Measurements from ENCODE around the gene KLHL21.

GRCh38 chr1:6601923-6602668 lies 573 bp downstream of the KLHL21 start:
- TF ChIP-seq, protein P1, sequence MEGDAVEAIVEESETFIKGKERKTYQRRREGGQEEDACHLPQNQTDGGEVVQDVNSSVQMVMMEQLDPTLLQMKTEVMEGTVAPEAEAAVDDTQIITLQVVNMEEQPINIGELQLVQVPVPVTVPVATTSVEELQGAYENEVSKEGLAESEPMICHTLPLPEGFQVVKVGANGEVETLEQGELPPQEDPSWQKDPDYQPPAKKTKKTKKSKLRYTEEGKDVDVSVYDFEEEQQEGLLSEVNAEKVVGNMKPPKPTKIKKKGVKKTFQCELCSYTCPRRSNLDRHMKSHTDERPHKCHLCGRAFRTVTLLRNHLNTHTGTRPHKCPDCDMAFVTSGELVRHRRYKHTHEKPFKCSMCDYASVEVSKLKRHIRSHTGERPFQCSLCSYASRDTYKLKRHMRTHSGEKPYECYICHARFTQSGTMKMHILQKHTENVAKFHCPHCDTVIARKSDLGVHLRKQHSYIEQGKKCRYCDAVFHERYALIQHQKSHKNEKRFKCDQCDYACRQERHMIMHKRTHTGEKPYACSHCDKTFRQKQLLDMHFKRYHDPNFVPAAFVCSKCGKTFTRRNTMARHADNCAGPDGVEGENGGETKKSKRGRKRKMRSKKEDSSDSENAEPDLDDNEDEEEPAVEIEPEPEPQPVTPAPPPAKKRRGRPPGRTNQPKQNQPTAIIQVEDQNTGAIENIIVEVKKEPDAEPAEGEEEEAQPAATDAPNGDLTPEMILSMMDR (IDR thresholded peaks at IDR 0.05; ENCODE audit: insufficient read depth, low read depth, low read length): no peak
- TF ChIP-seq EZH2 (IDR thresholded peaks at IDR 0.05; ENCODE audit: insufficient read depth, low read length): no peak

All from astrocyte (in vitro differentiated cells and primary cell).